GM18511 (cell line): ENCODE results near the gene CYP1B1.
"Not testable (repeated sequence)": the region's sequence is repeated elsewhere in the genome, so short reads cannot be mapped to it uniquely, and the experiment has no call there.

Experiments used
- ATAC-seq: cut with Tn5 transposase; IDR thresholded peaks from one replicate; pipeline ENCODE4 v1.9.1; 2021; ENCODE audit warnings: mild to moderate bottlenecking, moderate library complexity; ENCODE audit not compliant: unreplicated experiment

Gene CYP1B1

DNA sequence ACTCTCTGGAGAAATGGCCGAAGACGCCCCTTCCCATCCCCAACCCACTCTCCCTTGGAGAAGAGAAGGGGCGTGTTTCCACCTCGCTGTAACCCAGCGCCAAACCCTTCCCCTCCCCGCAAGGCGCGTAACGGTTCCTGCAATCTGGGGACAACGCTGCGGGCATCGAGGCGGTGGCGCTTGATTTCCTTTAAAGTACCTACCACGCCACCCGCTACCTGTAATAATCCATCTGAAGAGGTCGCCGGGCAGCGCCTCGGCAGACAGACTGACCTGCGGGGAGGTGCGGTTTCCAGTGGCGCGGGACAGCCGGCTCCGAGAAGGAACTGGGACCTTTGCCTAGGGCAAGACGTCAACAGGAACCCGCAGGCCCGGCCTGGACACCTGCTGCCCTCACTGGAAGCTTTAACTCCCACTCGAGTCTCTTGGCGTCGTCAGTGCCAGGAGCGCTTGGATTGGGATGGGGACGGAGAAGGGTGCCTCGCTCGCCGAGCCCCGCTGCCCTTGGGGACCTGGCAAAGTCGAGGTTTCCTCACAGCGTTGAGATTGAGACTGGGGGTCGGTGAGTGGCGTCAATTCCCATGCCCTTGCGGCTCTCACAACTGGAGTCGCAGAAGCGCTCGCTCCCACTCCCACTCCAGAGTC, at the start of gene CYP1B1:
Gene CYP1B1, minus strand, starts transcription at position 645 of the 645 bp plus-strand sequence. CDS start 763 bp downstream, outside the sequence.
- no peak for ATAC-seq

GRCh38 chr2:38125007-38125406, 49.1 kb upstream of the CYP1B1 start:
- no peak for ATAC-seq

DNA sequence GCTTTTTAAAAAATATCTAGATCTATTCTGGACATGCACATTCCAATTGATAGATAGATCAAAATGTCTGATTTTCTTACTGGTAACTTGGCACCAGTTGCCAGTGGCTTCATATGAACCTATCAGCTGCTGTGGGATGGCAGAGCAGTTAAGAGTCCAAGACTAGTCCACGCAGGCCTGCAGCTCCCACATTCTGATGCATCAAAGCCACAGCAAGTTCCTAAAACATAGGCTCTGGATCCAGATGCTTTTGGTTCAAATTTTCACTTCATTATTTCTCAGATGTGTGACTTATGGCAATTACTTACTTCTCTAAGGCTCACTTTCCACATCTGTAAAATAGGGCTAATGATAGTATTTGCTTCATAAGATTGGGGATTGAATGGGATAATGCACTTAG, 48.0 kb upstream of the CYP1B1 start:
- ATAC-seq: no peak

DNA sequence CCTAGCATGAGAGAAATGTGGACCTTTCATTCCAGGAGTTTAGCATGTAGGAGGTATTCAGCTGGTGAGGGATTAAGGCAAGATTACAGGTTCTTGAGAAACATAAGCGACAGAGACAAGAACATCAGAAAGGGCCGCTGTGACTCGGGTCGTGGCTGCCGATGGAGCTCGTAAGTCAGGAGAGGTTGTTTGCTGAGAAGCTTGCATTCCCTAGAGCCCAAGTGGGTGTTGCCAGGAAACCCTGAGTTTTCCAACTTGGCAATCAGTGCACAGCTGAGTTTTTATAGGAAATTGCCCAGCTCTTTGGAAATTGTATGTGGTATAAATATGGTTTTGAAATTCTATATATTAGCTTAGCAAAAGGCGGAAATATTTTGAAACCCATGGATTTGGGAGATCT, 46.4 kb upstream of the CYP1B1 start:
- ATAC-seq: no peak

- ATAC-seq: no peak
Observed at GRCh38 chr2:38121481-38121880, 45.5 kb upstream of the CYP1B1 start.

GRCh38 chr2:38120829-38121228, 44.9 kb upstream of the CYP1B1 start:
- no peak for ATAC-seq

GRCh38 chr2:38120264-38120592, 44.3 kb upstream of the CYP1B1 start:
- no peak for ATAC-seq

DNA sequence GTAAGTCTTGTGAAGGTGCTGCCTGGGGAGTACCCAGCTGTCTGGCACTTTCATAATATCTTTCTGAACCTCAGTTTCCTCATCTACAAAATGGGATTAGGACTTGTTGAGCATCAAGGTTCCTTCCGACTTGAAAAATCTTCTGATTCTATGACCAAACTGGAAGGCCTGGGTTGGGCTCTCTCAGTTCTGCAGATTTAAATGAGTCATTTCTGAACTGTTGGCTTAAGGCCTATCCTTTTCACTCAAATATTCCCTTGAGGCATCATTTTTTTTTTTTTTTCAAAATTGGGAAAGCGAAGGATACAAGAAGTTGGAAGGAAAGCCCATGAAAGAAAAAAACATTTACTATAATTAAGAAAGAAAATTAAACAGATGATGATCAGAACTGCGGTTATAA, 40.8 kb upstream of the CYP1B1 start:
- no peak for ATAC-seq

- no peak for ATAC-seq
Observed at GRCh38 chr2:38115216-38116032, 39.5 kb upstream of the CYP1B1 start.

DNA sequence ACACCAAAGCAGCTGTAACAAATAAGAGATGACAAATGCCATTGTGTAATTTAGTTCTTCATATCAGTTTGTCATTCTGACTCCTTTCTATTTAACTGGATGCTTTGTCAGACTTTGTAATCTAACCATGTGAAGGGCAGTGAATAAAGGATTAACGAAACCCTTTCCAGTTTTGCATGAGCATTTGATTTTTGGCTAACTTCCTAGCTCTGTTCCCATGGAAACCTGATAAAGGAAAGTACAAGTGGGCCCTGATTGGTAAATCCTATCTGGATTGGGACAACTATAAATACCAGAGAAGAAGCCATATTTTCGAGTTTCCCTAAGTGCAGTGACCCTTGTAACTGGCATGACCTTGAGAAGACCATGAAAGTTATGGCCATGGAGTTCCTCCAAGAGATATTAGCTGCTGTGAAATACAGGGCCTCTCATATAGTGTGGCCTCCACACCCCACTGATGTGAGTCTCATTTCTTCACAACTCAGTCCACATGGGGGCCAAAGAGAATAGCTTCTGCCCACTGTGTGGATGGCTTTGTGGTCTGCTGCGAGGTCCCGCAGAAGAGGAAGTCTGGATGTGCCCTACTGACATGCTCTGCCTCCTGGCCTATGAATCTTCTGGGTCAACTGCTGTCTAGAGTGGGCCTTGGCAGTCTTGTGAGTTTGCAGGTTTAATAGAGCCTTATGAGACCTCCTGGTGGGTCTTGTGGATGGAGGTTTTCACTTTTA, 38.2 kb upstream of the CYP1B1 start:
- no peak for ATAC-seq

DNA sequence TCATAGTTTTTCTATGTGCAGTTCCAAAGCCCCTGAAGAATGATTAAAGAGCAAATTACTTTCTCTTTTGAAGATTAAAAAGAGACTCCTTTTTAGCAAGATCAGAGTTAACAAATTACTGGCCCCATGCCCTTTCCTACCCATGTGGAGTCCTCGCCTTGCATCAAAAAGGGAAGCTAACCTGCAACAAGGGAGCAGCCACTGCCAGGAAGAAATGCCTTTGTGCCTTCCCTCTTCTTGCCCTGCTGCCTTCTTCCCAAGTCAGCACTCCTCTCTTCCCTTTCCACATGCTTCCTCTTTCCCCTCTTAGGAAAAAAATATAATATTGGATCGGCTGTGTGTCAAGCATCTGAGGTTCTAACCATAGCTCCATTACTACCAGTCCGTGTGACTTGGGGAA, 37.1 kb upstream of the CYP1B1 start:
- ATAC-seq: no peak

DNA sequence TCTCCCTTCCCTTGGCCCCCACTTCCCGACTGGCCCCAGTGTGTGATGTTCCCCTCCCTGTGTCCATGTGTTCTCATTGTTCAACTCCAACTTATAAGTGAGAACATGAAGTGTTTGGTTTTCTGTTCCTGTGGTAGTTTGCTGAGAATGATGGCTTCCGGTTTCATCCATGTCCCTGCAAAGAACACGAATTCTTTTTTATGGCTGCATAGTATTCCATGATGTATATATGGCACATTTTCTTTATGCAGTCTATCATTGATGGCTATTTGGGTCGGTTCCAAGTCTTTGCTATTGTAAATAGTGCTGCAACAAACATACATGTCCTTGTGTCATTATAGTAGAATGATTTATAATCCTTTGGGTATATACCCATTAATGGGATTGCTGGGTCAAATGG, 35.4 kb upstream of the CYP1B1 start:
- not testable (repeated sequence) for ATAC-seq

DNA sequence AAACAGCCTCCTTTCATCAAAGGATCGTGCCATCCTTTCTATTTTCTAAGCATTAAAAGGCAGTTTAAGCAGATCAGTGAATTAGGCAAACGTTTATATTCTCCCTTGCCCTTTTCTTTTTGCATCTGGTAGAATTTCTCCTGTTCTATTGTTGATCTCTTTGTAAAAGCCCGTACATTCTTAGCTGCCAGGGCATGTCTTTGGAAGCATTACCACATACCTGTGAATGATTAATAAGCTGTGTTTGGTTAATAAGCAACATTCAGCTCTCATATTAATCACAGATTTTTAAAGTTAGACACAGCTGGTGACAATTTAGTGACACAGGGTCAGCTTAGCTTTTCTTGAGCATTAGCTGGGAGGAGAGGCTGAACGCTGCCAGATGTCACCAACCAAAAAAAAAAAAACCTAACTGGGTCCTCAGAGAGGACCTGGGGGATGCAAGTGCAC, 33.8 kb upstream of the CYP1B1 start:
- peak; percentile 61 for ATAC-seq

- ATAC-seq: peak; percentile 30
Observed at GRCh38 chr2:38108907-38109731, 33.2 kb upstream of the CYP1B1 start.

DNA sequence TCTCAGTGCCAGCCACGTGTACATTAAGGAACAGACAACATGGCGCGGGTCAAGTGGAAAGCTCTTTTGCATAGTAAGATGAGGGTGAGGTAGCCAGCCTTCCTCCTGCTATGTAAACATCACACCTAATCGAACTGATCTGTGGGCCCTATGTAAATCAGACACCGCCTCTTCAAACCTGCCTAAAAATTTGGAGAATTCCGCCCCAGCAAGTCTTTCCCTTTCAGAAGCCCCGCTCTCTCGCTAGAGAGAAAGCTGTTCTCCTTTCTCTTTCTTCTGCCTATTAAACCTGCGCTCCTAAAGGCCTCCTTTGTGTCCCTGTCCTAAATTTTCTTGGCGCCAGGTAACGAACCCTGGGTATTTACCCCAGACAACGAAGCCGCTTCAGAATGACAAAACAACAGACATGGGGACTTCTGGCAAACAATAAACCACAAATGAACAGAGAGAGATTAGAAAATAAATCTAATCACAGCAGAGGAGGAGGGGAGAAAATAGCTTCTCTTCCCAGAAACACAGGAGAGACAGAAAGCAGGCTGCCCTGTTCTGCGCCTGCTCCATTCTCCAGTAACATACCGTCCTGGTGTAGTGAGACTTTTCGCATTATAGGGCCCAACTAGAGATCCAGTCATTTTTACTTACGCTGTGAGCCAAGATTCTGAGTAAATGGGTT, 31.9 kb upstream of the CYP1B1 start:
- ATAC-seq: no peak

GRCh38 chr2:38106405-38107094, 30.6 kb upstream of the CYP1B1 start:
- ATAC-seq: no peak

GRCh38 chr2:38105922-38106321, 30.0 kb upstream of the CYP1B1 start:
- no peak for ATAC-seq

DNA sequence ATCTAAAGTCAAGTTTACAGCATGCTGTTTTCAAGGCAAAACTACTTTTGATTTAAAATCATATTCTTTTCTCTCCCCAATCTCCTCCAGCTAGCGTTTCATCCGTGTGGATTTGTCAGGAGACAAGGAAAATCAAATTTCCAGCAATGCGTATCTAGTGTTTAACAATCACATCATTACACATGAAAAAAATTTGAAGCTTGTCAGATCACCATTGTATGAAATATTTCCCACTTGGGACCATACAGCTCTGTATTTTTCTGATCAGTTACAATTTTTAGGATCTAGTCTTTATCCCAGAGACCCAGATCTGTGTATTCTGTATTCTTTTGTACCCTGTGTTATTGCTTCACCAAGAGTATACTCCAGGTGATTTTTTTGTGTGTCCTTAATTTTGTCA, 28.6 kb upstream of the CYP1B1 start:
- no peak for ATAC-seq

GRCh38 chr2:38100328-38100727, 24.4 kb upstream of the CYP1B1 start:
- ATAC-seq: no peak
